HG03521 (cell line): ENCODE data around the gene KRTAP10-4.
"Not testable (repeated sequence)": the region's sequence is repeated elsewhere in the genome, so short reads cannot be mapped to it uniquely, and the experiment has no call there.

Experiments used
- ATAC-seq: cut with Tn5 transposase; IDR thresholded peaks from one replicate; pipeline ENCODE4 v1.9.1; 2021; ENCODE audit warnings: mild to moderate bottlenecking, moderate library complexity; ENCODE audit not compliant: unreplicated experiment

KRTAP10-4 gene, protein sequence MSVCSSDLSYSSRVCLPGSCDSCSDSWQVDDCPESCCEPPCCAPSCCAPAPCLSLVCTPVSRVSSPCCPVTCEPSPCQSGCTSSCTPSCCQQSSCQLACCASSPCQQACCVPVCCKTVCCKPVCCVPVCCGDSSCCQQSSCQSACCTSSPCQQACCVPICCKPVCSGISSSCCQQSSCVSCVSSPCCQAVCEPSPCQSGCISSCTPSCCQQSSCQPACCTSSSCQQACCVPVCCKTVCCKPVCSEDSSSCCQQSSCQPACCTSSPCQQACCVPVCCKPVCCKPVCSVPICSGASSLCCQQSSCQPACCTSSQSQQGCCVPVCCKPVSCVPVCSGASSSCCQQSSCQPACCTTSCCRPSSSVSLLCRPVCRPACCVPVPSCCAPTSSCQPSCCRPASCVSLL

DNA sequence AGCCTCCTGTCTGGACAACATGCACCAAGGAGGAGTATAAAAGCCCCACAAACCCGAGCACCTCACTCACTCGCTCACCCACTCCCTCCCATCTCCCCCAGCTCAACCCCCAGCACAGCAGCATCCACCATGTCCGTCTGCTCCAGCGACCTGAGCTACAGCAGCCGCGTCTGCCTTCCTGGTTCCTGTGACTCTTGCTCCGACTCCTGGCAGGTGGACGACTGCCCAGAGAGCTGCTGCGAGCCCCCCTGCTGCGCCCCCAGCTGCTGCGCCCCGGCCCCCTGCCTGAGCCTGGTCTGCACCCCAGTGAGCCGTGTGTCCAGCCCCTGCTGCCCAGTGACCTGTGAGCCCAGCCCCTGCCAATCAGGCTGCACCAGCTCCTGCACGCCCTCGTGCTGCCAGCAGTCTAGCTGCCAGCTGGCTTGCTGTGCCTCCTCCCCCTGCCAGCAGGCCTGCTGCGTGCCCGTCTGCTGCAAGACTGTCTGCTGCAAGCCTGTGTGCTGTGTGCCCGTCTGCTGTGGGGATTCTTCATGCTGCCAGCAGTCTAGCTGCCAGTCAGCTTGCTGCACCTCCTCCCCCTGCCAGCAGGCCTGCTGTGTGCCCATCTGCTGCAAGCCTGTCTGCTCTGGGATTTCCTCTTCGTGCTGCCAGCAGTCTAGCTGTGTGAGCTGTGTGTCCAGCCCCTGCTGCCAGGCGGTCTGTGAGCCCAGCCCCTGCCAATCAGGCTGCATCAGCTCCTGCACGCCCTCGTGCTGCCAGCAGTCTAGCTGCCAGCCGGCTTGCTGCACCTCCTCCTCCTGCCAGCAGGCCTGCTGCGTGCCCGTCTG, at the start of gene KRTAP10-4:
KRTAP10-4 (plus strand) TSS at position 100 of the 827 bp plus-strand sequence; CDS start at position 130, 30 bp downstream.
- ATAC-seq = not testable (repeated sequence)

DNA sequence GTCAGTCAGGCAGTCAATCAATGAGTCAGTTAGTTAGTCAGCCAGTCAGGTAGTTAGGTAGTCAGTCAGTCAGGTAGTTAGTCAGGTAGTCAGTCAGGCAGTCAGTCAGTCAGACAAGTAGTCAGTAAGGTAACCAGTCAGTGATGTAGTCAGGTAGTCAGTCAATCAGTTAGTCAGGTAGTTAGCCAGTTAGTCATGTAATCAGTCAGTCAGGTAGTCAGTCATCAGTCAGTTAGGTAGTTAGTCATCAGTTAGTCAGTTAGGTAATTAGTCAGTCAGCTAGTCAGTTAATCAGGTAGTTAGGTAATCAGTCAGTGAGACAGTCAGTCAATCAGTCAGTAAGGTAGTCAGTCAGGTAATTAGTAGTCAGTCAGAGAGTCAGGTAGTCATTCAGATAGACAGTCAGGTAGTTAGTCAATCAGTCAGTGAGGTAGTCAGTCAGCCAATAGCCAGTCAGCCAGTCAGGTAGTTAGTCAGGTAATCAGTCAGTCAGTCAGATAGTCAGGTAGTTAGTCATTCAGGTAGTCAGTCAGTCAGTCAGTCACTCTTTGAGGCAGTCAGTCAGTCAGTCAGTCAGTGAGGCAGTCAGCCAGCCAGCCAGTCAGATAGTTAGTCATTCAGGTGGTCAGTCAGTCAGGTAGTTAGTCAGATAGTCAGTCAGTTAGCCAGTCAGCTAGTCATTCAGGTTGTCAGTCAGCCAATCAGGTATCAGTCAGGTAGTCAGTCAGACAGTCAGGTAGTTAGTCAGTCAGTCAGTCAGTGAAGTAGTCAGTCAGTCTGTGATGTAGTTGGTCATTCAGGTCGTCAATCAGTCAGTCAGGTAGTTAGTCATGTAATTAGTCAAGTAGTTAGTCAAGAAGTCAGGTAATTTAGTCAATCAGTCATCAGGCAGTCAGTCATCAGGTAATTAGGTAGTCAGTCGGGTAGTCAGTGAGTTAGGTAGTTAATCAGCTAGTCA, 48.8 kb upstream of the KRTAP10-4 start:
- no peak for ATAC-seq

DNA sequence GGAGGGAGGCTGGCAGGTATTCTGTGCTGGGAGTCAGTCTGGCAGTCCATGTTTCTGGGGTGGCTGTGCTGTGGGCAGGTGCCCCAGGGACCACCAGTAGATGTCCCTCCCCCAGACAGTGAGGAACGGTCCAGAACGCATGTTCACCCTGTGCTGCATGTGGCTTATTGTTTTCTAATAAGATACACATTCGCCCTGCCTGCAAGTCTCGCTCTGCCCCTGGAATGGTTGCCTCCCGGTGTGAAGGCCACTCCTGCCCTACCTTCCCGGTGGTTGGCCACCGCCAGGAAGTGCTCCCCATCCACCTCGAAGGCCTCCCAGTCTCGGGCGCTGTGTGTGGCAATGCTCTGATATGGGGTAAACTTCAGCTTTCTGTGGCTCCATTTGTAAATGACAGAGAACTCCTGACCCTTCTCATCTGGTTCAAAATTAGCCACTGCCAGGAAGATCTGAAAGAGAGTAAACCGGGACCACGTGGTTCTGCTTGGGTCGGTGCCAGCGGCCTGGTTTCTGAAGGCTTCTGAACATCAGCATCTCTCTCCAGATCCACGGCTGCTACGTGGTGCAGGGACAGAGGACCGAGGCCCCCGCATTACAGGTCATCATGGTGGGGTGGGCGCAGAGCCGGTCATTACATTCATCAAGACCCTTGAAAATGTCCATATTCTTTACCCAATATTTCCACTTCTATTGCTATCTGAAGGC, 48.0 kb upstream of the KRTAP10-4 start:
- ATAC-seq = no peak

DNA sequence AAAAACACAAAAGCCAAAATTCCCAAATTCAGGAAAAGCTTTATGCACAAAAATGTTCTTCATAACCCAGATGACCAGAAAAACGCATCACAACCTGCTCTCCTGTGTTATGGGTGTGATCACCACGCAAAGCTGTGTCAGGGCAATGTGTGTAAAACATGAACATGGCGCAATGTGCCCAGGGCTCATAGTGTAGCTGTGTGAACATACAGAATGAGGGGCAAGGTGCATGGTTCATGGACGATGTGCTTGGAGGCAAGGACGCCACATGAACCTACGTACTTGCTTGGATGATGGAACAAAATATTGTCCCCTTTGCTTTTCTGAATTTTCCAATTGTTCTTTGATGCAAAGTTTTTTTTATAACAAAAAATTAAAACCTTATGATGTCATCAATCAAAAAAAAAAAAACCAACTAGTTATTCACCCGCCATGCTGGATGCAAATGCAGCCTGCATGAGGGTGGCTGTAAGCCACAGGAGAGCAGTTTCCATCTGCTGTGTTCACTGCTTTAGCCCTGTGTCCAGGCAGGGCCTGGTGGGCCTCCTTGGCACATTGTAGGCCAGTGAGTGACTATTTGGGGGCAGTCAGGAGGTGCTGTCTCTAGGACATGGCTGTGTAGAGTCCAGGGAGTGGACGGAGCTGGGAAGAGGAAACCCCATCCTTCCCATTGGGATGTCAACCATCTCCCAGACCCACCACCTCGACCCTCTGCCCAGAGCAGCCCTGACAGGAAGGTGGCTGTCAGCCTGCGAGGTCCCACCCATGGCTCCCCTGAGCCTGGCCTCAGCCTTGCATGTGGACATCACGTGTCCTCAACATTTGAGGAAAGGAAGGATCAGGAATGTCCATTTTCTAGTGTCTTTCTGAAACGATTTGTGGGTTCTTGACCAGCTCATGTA, 47.2 kb upstream of the KRTAP10-4 start:
- no peak for ATAC-seq

DNA sequence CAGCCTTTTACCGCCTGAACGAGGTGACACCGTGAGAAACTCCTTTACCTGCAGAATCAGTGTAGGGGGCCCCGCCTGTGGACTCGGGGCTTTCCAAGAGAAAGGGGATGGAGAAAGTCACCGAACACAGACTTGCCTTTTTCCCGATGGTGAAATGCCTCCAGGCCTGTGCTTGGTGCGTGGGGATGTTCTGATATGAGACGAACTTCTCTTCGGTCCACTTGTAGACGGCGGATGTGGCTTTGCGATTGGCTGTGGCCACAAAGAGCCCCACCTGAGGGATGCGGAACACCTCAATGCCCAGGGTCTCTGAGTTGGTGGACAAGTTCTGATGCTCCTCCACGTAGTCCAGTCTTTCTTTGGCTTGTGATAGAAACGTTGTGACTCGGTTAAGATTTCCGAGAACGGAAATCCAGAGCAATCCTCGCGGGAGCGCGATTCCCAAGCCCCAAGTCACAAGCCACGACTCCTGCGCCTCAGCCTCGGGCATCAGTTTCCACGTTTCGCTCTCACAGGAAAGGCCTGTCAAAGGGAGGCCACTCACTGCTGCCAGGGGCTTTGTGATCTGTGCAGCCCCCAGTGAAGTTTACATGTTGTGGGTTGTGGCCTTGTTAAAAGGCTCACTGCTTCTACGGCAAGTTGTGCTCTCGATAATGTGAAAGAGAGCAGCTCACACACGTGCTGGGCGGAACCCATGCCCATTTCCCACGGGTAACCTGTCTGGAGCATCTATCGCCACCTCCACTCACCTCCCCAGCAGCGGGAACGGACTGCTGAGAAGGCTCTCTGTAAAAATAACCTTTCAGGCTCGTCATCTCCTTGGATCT, 46.2 kb upstream of the KRTAP10-4 start:
- ATAC-seq = no peak

DNA sequence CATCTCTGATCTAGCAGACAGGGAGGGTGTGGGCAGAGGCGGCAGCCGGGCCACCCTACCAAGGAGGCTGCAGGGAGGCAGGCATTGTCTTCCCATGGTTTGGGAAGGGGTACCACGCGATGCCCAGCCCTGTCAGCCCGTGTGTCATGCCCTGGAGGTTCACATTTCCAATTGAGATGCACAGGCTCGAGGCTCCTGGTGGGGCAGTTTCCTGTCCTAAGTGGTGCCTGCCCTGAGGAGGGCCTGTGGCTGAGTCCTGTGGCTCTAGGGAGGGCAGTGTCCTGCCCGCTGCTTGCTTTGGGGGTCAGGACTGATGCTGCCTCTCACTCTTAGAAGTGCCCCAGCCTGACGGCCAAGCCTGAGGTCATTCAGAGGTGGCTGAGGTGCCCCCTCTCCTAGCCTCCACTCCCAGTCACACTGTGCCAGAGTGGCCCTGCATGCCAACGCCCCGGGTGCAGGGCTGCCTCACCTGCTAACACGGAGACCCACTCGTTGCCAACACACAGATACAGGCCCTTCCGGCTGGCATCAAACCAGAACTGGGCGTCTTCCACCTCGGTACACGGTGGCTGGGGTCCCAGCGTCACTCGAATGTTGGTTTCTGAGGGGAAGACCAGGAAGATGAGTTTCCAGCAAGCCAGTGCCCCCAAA, 45.4 kb upstream of the KRTAP10-4 start:
- no peak for ATAC-seq

DNA sequence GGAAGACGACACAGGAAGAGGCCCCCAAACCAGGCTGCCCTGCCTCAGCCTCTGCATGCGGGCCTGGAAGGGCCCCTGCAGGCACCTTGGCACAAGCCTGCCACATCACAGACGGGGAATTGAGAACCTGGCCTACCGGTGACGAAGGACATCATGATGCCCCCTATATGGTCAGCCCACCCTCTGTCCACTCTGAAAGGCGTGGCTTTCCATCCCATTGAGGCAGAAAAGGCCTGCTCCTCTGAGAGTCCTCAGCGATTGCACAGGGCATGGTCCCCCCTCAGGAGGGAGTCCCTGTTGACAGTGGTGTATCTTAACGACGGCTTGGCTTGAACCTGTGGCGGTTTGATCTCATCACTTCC, 44.9 kb upstream of the KRTAP10-4 start:
- ATAC-seq = no peak

DNA sequence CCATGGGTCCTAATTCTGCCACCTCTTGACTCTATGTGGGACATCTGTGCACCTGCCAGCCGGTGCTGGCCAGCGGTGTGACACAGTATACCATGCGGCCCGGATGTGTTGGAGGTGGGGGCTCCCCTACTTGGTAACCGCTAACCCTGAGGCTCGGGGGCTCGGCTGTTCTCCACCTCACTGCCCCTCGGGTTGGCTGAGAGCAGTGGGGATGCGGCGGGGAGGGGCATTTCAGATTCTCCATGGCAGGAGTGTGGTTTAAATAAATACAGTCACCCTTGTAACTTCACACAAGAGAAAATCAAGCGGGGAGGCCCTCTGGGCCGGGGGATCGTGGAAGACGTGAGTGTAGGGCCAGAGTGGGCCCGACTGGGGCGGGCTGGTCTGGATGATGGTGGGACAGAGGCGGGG, 44.5 kb upstream of the KRTAP10-4 start:
- ATAC-seq = no peak

DNA sequence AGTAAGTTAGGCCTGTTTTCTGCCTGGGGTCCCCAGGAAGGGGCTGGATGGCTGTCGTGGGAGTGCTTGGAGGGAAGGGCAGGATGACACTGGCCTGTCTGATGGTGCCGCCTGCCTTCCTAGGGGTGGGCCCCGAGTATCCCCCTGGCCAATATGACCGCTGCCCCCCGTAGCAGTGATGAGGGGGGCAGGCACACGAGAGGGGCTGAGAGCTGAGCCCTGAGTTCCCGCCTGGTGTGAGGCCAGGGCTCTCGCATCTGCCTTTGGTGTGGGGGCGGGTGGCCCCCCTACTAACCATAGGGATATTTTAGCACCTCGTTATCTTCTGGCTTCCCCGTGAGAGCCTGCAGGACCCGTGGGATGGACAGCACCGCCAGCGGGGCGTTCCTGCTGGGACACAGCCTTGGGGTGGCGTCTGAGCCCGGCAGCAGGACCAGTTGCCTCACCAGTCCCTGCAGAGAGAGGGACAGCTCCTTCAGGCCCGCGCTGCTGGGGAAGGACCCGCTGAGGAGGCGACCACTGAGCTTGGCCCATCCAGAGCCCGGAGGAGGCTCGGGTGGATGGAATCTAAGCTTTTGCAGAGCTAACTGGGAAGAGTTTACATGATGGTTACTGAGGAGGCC, 43.9 kb upstream of the KRTAP10-4 start:
- ATAC-seq = no peak

DNA sequence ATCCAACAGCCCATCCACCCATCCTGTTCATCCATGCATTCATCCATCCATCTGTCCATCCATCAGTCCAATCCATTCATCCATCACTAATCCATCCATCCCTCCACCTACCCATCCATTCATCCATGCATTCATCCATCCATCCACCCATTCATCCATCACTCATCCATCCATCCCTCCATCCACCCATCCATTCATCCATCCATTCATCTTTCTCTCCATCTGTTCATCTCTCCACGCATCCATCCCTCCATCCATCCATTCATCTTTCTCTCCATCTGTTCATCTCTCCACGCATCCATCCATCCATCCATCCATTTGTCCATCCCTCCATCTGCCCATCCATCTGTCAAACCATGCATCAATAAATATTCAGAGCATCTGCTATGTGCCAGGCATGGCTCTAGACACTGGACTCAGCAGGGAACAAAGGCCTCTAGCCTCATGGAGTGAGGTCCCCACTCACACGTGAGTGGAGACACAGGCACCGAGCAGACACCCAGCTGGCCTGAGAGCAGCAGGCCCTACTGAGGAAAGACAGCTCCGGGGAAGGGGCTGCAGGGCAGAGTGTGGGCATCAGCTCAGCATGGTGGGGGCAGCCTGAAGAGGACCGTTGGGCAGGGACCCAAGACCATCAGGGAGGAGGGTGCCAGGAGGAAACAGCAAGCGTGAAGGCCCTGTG, 43.2 kb upstream of the KRTAP10-4 start:
- no peak for ATAC-seq

DNA sequence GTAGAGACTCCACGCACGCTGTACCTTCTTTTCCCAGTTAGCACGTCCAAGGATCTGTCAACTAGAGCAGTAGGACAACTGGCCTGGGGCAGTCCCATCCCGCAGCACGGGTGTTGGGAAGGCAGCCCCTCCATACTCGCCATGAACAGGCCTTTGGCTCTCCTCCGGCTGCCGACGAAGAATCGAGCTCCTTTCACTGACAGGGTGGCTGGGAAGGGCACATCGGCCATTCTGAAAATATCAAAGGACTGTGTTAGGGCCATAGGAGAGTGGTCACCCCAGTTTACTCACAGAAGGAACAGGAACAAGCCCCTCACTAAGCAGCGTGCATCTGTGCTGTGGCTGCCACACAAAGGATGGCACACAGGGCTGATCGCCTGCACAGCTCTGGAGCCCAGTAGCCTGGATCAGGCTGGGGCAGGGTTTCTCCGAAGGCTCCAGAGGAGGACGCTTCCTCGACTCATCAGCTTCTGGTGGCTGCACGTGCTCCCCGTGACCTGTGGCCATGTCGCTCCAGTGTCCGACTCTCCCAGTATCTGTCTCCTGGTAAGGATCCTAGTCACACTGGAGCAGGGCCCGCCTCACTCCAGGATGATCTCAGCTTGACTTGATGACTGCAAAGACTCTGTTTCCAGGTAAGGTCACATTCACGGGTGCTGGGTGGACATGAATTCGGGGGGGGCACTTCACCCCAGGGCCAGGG, 42.5 kb upstream of the KRTAP10-4 start:
- no peak for ATAC-seq

DNA sequence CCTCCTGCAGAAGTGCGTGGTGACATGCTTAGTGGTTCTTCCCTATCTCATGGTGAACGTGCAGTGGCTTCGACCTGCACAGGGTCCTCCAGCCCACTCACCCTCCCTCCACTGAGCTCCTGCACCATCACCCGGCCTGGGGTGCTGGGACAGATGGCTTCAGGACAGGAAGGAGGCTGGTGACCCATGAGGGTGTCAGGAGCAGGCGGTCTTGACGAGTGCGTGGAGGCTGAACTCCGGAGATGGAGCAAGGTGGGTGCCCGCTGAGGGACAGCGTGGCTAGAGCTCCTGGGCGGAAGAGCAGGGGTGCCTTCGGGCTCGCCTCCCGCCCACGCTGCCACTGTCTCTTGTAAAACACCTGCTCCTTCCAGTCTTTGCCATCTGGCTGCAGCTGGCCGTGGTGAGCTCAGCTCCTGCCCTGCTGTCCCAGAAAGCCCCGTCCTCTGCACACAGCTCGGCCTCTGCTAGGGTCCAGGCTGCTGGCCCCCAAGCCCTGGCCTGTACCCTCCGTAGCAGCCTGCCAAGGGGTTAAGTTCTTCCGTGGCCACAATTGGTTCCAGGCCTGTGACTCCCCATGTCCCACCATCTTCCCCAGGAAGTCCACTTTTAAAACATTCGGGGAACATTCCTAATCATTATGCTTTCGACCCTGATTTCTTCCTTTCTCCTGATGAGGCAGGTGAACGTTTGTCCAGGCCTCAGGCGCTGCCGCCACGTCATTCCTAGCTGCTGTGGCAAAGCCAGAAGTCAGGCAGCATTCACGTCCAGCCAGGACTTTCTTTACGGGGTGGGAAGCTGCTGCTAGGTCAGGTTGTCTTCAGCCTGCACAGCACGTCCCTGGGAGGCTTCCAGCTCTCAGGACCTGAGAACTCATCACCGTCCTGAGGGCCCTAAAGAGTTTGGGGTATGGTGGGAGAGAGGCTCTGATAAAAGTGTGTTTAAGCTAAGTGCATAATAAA, 41.6 kb upstream of the KRTAP10-4 start:
- ATAC-seq = no peak

DNA sequence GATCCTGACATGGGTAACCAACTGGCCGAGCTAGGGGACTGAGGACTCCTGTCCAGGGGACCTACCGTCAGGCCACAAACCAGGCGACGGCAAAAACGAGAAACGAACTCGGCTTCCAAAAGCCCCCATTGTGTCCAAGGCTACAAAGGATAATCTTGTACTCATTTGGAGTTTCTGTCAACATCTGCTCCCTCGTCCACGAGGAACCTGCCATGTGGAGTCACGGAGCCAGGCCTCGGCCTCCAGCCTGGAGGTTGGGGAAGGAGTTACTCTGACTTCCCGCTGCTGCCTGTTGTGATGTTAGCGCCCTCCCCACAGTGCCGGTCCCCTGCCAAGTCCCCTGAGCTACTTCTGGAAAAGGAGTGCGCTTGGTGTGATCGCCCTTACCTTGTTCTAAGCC, 40.8 kb upstream of the KRTAP10-4 start:
- no peak for ATAC-seq

DNA sequence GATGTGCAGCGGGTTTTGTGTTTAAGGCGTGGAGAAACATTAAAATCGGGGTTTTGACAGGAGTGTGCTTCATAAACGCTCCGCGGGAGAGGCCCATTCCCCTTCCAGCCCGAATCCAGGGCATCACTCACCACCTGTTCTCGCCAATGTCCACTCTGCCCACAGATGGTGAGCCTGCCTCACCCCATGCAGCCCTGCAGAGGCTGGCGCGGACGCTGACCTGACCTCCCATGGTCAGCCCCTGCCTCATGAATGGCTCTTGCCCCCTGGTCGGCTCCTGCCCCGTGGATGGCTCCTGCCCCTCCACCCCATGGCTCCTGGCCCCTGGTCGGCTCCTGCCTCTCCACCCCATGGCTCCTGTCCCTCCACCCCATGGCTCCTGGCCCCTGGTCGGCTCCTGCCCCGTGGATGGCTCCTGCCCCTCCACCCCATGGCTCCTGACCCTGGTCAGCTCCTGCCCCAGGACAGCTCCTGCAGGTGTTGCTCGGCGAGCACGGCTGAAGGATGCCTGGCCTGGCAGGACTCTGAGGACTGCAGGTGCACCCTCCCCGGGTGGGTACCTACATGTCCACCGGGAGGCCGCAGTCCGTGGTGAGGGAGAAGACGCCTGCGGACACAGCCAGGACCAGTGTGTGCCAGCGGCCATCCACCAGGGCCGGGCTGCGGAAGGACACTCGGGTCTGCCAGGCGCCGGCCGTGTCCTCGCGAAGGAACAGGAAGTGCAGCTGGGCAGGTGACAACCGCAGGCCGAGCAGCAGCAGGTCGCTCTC, 40.2 kb upstream of the KRTAP10-4 start:
- no peak for ATAC-seq
